HEK293 (cell line): ENCODE results near the gene MCEE.

ENCODE experiments used
- BCL11A ChIP-seq: fragments of 450-650 bp; formaldehyde crosslinking; IDR thresholded peaks from 2 replicates; pipeline ENCODE4 v1.5.1; 2016; ENCODE audit warnings: low read depth, missing biosample characterization, missing genetic modification characterization
- RBAK ChIP-seq: fragments of 450-650 bp; formaldehyde crosslinking; IDR thresholded peaks from 2 replicates; pipeline ENCODE4 v1.5.1; 2016; ENCODE audit warnings: missing biosample characterization, missing genetic modification characterization
- SALL2 ChIP-seq: fragments of 450-650 bp; formaldehyde crosslinking; IDR thresholded peaks from 2 replicates; pipeline ENCODE4 v1.5.0; 2017; ENCODE audit warnings: missing biosample characterization, mild to moderate bottlenecking, missing genetic modification characterization, borderline replicate concordance
- SP7 ChIP-seq: fragments of 450-650 bp; formaldehyde crosslinking; IDR thresholded peaks from 2 replicates; pipeline ENCODE4 v1.5.1; 2016; ENCODE audit warnings: missing biosample characterization, missing genetic modification characterization
- ZEB2 ChIP-seq: fragments of 450-650 bp; formaldehyde crosslinking; IDR thresholded peaks from 2 replicates; pipeline ENCODE4 v1.5.1; 2016; ENCODE audit warnings: missing biosample characterization, missing genetic modification characterization
- ZNF121 ChIP-seq: fragments of 450-650 bp; formaldehyde crosslinking; IDR thresholded peaks from 2 replicates; pipeline ENCODE4 v1.5.1; 2016; ENCODE audit warnings: missing biosample characterization, missing genetic modification characterization
- ZNF175 ChIP-seq: fragments of 450-650 bp; formaldehyde crosslinking; IDR thresholded peaks from 2 replicates; pipeline ENCODE4 v1.5.1; 2016; ENCODE audit warnings: missing biosample characterization, missing genetic modification characterization
- ZNF24 ChIP-seq: fragments of 450-650 bp; formaldehyde crosslinking; IDR thresholded peaks from 2 replicates; pipeline ENCODE4 v1.5.1; 2016; ENCODE audit warnings: missing biosample characterization, missing genetic modification characterization
- ZNF274 ChIP-seq, 2 experiments: fragments of 200-500 bp in 1 of 2; fragments of 450-650 bp in 1 of 2; sonication (Bioruptor generic) in 1 of 2; formaldehyde crosslinking in 1 of 2; IDR thresholded peaks; 2 replicates each; pipeline versions ENCODE4 v1.5.1 to v1.6.1; 2014 to 2016; ENCODE audit warnings: borderline replicate concordance in 1 of 2, inconsistent platforms in 1 of 2, low read length in 1 of 2, missing biosample characterization in 1 of 2, missing genetic modification characterization in 1 of 2
- ZNF292 ChIP-seq: fragments of 450-650 bp; formaldehyde crosslinking; IDR thresholded peaks from 2 replicates; pipeline ENCODE4 v1.5.1; 2016; ENCODE audit warnings: low read depth, missing biosample characterization, missing genetic modification characterization, borderline replicate concordance
- ZNF341 ChIP-seq: fragments of 450-650 bp; formaldehyde crosslinking; IDR thresholded peaks from 2 replicates; pipeline ENCODE4; 2016; ENCODE audit warnings: low read depth, missing biosample characterization, missing genetic modification characterization
- ZNF391 ChIP-seq: fragments of 450-650 bp; formaldehyde crosslinking; IDR thresholded peaks from 2 replicates; pipeline ENCODE4 v1.5.1; 2016; ENCODE audit warnings: low read depth, missing biosample characterization, missing genetic modification characterization, borderline replicate concordance
- ZNF670 ChIP-seq: fragments of 450-650 bp; formaldehyde crosslinking; IDR thresholded peaks from 2 replicates; pipeline ENCODE4 v1.5.1; 2016; ENCODE audit warnings: missing biosample characterization, missing genetic modification characterization, low read depth
- ZXDB ChIP-seq: fragments of 450-650 bp; formaldehyde crosslinking; IDR thresholded peaks from 2 replicates; pipeline ENCODE4 v1.5.1; 2016; ENCODE audit warnings: missing biosample characterization, missing genetic modification characterization
- TF ChIP-seq, protein P1 (sequence below): fragments of 450-650 bp; formaldehyde crosslinking; IDR thresholded peaks from 2 replicates; pipeline ENCODE4 v1.5.1; 2016; ENCODE audit warnings: missing biosample characterization, missing genetic modification characterization
- TF ChIP-seq, protein P2 (sequence below): fragments of 450-650 bp; formaldehyde crosslinking; IDR thresholded peaks from 2 replicates; pipeline ENCODE4 v1.5.1; 2016; ENCODE audit warnings: missing biosample characterization, missing genetic modification characterization, borderline replicate concordance
- TF ChIP-seq, protein P3 (sequence below): IDR thresholded peaks from 2 replicates; pipeline ENCODE4 v1.6.1; 2011; ENCODE audit warnings: mild to moderate bottlenecking, low read depth, low read length, borderline replicate concordance
- TF ChIP-seq, protein P4 (sequence below): fragments of 450-650 bp; formaldehyde crosslinking; IDR thresholded peaks from 2 replicates; pipeline ENCODE4 v1.5.1; 2016; ENCODE audit warnings: missing biosample characterization, missing genetic modification characterization
- TF ChIP-seq, protein P5 (sequence below): fragments of 450-650 bp; formaldehyde crosslinking; IDR thresholded peaks from 2 replicates; pipeline ENCODE4 v1.5.0; 2017; ENCODE audit warnings: missing biosample characterization, missing genetic modification characterization, borderline replicate concordance
- TF ChIP-seq, protein P6 (sequence below): fragments of 450-650 bp; IDR thresholded peaks from 2 replicates; pipeline ENCODE4 v1.5.1; 2018; ENCODE audit warnings: missing biosample characterization, mild to moderate bottlenecking, missing genetic modification characterization
- TF ChIP-seq, protein P7 (sequence below): fragments of 450-650 bp; formaldehyde crosslinking; IDR thresholded peaks from 2 replicates; pipeline ENCODE4 v1.5.1; 2016; ENCODE audit warnings: missing biosample characterization, missing genetic modification characterization
- TF ChIP-seq, protein P8 (sequence below): fragments of 450-650 bp; formaldehyde crosslinking; IDR thresholded peaks from 2 replicates; pipeline ENCODE4 v1.5.1; 2016; ENCODE audit warnings: missing biosample characterization, missing genetic modification characterization, low read depth

The MCEE gene

DNA sequence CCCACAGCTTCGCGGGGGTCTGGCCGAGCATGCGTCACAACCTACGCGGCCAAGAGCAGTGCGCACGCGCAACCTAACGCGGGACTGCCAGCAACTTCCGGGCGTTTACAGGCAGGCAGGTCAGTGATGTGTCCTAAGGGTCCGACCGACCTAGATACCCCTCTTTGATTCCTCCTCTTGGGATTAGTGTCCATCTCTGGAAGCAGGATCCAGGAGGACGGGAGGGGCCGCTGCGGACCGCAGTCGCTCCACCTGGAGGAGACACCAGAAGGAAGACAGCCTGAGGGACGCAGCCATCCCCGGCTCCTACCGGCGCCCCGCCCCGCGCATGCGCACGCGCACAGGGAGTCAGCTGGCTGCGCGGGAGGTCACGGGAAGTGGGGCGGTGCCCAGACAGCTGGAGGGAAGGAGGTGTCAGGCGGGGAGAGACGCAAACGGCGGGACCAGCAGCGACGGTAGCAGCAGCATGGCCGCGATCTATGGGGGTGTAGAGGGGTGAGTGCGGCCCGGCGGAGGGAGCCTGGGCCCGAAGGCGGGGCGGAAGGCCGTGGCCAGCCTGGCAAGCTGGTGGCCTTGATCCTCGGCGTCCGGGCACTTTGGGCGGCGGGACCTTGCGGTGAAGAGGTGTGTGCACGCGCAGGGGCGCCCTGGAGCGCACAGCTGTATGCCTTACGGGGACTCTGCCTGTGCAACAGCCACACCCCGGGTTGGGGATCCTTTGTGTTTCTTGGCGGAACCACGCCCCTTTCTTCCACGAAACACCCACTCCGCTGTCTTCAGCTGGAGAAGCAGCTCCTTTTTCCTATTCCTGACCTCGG lies 61.6 kb downstream of the MCEE start, which contains the start of gene NAGK (continued):
- TF ChIP-seq, protein P1, sequence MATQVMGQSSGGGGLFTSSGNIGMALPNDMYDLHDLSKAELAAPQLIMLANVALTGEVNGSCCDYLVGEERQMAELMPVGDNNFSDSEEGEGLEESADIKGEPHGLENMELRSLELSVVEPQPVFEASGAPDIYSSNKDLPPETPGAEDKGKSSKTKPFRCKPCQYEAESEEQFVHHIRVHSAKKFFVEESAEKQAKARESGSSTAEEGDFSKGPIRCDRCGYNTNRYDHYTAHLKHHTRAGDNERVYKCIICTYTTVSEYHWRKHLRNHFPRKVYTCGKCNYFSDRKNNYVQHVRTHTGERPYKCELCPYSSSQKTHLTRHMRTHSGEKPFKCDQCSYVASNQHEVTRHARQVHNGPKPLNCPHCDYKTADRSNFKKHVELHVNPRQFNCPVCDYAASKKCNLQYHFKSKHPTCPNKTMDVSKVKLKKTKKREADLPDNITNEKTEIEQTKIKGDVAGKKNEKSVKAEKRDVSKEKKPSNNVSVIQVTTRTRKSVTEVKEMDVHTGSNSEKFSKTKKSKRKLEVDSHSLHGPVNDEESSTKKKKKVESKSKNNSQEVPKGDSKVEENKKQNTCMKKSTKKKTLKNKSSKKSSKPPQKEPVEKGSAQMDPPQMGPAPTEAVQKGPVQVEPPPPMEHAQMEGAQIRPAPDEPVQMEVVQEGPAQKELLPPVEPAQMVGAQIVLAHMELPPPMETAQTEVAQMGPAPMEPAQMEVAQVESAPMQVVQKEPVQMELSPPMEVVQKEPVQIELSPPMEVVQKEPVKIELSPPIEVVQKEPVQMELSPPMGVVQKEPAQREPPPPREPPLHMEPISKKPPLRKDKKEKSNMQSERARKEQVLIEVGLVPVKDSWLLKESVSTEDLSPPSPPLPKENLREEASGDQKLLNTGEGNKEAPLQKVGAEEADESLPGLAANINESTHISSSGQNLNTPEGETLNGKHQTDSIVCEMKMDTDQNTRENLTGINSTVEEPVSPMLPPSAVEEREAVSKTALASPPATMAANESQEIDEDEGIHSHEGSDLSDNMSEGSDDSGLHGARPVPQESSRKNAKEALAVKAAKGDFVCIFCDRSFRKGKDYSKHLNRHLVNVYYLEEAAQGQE (tag by site-specific recombination), result no peak
- TF ChIP-seq, protein P2, sequence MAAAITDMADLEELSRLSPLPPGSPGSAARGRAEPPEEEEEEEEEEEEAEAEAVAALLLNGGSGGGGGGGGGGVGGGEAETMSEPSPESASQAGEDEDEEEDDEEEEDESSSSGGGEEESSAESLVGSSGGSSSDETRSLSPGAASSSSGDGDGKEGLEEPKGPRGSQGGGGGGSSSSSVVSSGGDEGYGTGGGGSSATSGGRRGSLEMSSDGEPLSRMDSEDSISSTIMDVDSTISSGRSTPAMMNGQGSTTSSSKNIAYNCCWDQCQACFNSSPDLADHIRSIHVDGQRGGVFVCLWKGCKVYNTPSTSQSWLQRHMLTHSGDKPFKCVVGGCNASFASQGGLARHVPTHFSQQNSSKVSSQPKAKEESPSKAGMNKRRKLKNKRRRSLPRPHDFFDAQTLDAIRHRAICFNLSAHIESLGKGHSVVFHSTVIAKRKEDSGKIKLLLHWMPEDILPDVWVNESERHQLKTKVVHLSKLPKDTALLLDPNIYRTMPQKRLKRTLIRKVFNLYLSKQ (tag by site-specific recombination), result no peak
- TF ChIP-seq ZNF341, result peak; percentile 92
- TF ChIP-seq, protein P3, sequence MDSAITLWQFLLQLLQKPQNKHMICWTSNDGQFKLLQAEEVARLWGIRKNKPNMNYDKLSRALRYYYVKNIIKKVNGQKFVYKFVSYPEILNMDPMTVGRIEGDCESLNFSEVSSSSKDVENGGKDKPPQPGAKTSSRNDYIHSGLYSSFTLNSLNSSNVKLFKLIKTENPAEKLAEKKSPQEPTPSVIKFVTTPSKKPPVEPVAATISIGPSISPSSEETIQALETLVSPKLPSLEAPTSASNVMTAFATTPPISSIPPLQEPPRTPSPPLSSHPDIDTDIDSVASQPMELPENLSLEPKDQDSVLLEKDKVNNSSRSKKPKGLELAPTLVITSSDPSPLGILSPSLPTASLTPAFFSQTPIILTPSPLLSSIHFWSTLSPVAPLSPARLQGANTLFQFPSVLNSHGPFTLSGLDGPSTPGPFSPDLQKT, result no peak
- TF ChIP-seq, protein P4, sequence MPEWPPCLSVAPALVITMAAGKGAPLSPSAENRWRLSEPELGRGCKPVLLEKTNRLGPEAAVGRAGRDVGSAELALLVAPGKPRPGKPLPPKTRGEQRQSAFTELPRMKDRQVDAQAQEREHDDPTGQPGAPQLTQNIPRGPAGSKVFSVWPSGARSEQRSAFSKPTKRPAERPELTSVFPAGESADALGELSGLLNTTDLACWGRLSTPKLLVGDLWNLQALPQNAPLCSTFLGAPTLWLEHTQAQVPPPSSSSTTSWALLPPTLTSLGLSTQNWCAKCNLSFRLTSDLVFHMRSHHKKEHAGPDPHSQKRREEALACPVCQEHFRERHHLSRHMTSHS, result no peak
- no peak for TF ChIP-seq ZNF274 (IDR thresholded peaks at IDR 0.05; ENCODE audit: low read length)
- no peak for TF ChIP-seq ZNF274 (tag by site-specific recombination; IDR thresholded peaks at IDR 0.05; ENCODE audit: borderline replicate concordance)
- TF ChIP-seq ZEB2, result peak; percentile 89
- TF ChIP-seq ZNF391 (tag by site-specific recombination), result peak; percentile 91; the same call in 1 of the 2 replicates
- TF ChIP-seq SALL2 (tag by site-specific recombination), result no peak
- TF ChIP-seq, protein P5, sequence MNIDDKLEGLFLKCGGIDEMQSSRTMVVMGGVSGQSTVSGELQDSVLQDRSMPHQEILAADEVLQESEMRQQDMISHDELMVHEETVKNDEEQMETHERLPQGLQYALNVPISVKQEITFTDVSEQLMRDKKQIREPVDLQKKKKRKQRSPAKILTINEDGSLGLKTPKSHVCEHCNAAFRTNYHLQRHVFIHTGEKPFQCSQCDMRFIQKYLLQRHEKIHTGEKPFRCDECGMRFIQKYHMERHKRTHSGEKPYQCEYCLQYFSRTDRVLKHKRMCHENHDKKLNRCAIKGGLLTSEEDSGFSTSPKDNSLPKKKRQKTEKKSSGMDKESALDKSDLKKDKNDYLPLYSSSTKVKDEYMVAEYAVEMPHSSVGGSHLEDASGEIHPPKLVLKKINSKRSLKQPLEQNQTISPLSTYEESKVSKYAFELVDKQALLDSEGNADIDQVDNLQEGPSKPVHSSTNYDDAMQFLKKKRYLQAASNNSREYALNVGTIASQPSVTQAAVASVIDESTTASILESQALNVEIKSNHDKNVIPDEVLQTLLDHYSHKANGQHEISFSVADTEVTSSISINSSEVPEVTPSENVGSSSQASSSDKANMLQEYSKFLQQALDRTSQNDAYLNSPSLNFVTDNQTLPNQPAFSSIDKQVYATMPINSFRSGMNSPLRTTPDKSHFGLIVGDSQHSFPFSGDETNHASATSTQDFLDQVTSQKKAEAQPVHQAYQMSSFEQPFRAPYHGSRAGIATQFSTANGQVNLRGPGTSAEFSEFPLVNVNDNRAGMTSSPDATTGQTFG (tag by site-specific recombination), result no peak
- no peak for TF ChIP-seq ZNF121 (tag by site-specific recombination)
- no peak for TF ChIP-seq BCL11A (tag by site-specific recombination)
- TF ChIP-seq, protein P6, sequence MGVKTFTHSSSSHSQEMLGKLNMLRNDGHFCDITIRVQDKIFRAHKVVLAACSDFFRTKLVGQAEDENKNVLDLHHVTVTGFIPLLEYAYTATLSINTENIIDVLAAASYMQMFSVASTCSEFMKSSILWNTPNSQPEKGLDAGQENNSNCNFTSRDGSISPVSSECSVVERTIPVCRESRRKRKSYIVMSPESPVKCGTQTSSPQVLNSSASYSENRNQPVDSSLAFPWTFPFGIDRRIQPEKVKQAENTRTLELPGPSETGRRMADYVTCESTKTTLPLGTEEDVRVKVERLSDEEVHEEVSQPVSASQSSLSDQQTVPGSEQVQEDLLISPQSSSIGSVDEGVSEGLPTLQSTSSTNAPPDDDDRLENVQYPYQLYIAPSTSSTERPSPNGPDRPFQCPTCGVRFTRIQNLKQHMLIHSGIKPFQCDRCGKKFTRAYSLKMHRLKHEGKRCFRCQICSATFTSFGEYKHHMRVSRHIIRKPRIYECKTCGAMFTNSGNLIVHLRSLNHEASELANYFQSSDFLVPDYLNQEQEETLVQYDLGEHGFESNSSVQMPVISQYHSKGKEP (tag by site-specific recombination), result no peak
- TF ChIP-seq, protein P7, sequence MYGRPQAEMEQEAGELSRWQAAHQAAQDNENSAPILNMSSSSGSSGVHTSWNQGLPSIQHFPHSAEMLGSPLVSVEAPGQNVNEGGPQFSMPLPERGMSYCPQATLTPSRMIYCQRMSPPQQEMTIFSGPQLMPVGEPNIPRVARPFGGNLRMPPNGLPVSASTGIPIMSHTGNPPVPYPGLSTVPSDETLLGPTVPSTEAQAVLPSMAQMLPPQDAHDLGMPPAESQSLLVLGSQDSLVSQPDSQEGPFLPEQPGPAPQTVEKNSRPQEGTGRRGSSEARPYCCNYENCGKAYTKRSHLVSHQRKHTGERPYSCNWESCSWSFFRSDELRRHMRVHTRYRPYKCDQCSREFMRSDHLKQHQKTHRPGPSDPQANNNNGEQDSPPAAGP (tag by site-specific recombination), result peak; percentile 95; the same call in 1 of the 2 replicates
- TF ChIP-seq ZNF292, result no peak
- TF ChIP-seq ZNF670 (tag by site-specific recombination), result no peak
- no peak for TF ChIP-seq ZNF175
- TF ChIP-seq, protein P8, sequence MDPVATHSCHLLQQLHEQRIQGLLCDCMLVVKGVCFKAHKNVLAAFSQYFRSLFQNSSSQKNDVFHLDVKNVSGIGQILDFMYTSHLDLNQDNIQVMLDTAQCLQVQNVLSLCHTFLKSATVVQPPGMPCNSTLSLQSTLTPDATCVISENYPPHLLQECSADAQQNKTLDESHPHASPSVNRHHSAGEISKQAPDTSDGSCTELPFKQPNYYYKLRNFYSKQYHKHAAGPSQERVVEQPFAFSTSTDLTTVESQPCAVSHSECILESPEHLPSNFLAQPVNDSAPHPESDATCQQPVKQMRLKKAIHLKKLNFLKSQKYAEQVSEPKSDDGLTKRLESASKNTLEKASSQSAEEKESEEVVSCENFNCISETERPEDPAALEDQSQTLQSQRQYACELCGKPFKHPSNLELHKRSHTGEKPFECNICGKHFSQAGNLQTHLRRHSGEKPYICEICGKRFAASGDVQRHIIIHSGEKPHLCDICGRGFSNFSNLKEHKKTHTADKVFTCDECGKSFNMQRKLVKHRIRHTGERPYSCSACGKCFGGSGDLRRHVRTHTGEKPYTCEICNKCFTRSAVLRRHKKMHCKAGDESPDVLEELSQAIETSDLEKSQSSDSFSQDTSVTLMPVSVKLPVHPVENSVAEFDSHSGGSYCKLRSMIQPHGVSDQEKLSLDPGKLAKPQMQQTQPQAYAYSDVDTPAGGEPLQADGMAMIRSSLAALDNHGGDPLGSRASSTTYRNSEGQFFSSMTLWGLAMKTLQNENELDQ (tag by site-specific recombination), result no peak
- TF ChIP-seq ZXDB (tag by site-specific recombination), result peak; percentile 96
- no peak for TF ChIP-seq RBAK (tag by site-specific recombination)
- TF ChIP-seq ZNF24 (tag by site-specific recombination), result peak; percentile 89; the same call in 1 of the 2 replicates
- peak; percentile 88 for TF ChIP-seq SP7 (tag by site-specific recombination)
